Measurements from ENCODE around the gene THAP12.
"Not testable (repeated sequence)": the region's sequence is repeated elsewhere in the genome, so short reads cannot be mapped to it uniquely, and the experiment has no call there.

The THAP12 gene

GRCh38 chr11:76337469-76337868 lies 43.5 kb downstream of the THAP12 start:
- H3K9ac ChIP-seq (ENCODE audit: low read depth, low read length): no peak overlapping the region
- H3K27me3 ChIP-seq (ENCODE audit: control insufficient read depth, insufficient read depth, low read length): no peaks in the 10 kb centered on the region
- peaks cover 3% of the 10 kb centered on the region for H3K9me3 ChIP-seq (ENCODE audit: control insufficient read depth, insufficient read depth, low read length)
- peaks cover 2% of the 10 kb centered on the region for H3K36me3 ChIP-seq (ENCODE audit: control insufficient read depth, insufficient read depth, low read length)
- H3K4me3 ChIP-seq (ENCODE audit: low read depth, low read length): no peak overlapping the region
- no peaks in the 10 kb centered on the region for H3K4me1 ChIP-seq (ENCODE audit: control insufficient read depth, insufficient read depth, low read length)

GRCh38 chr11:76336597-76336996 lies 44.3 kb downstream of the THAP12 start:
- H3K4me1 ChIP-seq (ENCODE audit: control insufficient read depth, insufficient read depth, low read length): no peaks in the 10 kb centered on the region
- H3K27me3 ChIP-seq (ENCODE audit: control insufficient read depth, insufficient read depth, low read length): no peaks in the 10 kb centered on the region
- no peak overlapping the region for H3K4me3 ChIP-seq (ENCODE audit: low read depth, low read length)

GRCh38 chr11:76335842-76336241 lies 45.1 kb downstream of the THAP12 start:
- Histone ChIP-seq H3K4me1 (ENCODE audit: control insufficient read depth, insufficient read depth, low read length) (no peaks in the 10 kb centered on the region), H3K9me3 (ENCODE audit: control insufficient read depth, insufficient read depth, low read length) (peaks cover 3% of the 10 kb centered on the region)

More at GRCh38 chr11:76336597-76336996, 44.3 kb downstream of the THAP12 start:
- Histone ChIP-seq H3K9me3 (ENCODE audit: control insufficient read depth, insufficient read depth, low read length) (peaks cover 3% of the 10 kb centered on the region), H3K36me3 (ENCODE audit: control insufficient read depth, insufficient read depth, low read length) (peaks cover 2% of the 10 kb centered on the region), H3K9ac (ENCODE audit: low read depth, low read length) (no peak overlapping the region)

GRCh38 chr11:76334826-76335389 lies 46.0 kb downstream of the THAP12 start:
- Histone ChIP-seq H3K9me3 (ENCODE audit: control insufficient read depth, insufficient read depth, low read length) (peaks cover 3% of the 10 kb centered on the region), H3K4me3 (ENCODE audit: low read depth, low read length) (no peak overlapping the region), H3K36me3 (ENCODE audit: control insufficient read depth, insufficient read depth, low read length) (peaks cover 2% of the 10 kb centered on the region), H3K9ac (ENCODE audit: low read depth, low read length) (no peak overlapping the region), H3K27me3 (ENCODE audit: control insufficient read depth, insufficient read depth, low read length) (no peaks in the 10 kb centered on the region), H3K4me1 (ENCODE audit: control insufficient read depth, insufficient read depth, low read length) (no peaks in the 10 kb centered on the region)

More at GRCh38 chr11:76335842-76336241, 45.1 kb downstream of the THAP12 start:
- Histone ChIP-seq H3K36me3 (ENCODE audit: control insufficient read depth, insufficient read depth, low read length) (peaks cover 2% of the 10 kb centered on the region), H3K9ac (ENCODE audit: low read depth, low read length) (no peak overlapping the region), H3K27me3 (ENCODE audit: control insufficient read depth, insufficient read depth, low read length) (no peaks in the 10 kb centered on the region), H3K4me3 (ENCODE audit: low read depth, low read length) (no peak overlapping the region)

GRCh38 chr11:76330651-76331050 lies 50.3 kb downstream of the THAP12 start:
- Histone ChIP-seq H3K9me3 (ENCODE audit: control insufficient read depth, insufficient read depth, low read length) (peaks cover 3% of the 10 kb centered on the region), H3K9ac (ENCODE audit: low read depth, low read length) (no peak overlapping the region), H3K36me3 (ENCODE audit: control insufficient read depth, insufficient read depth, low read length) (peaks cover 2% of the 10 kb centered on the region), H3K4me1 (ENCODE audit: control insufficient read depth, insufficient read depth, low read length) (no peaks in the 10 kb centered on the region), H3K27me3 (ENCODE audit: control insufficient read depth, insufficient read depth, low read length) (no peaks in the 10 kb centered on the region), H3K4me3 (ENCODE audit: low read depth, low read length) (no peak overlapping the region)

- Histone ChIP-seq H3K4me3 (ENCODE audit: low read depth, low read length) (no peak overlapping the region), H3K9me3 (ENCODE audit: control insufficient read depth, insufficient read depth, low read length) (peaks cover 3% of the 10 kb centered on the region), H3K4me1 (ENCODE audit: control insufficient read depth, insufficient read depth, low read length) (no peaks in the 10 kb centered on the region), H3K9ac (ENCODE audit: low read depth, low read length) (no peak overlapping the region), H3K36me3 (ENCODE audit: control insufficient read depth, insufficient read depth, low read length) (peaks cover 2% of the 10 kb centered on the region), H3K27me3 (ENCODE audit: control insufficient read depth, insufficient read depth, low read length) (no peaks in the 10 kb centered on the region)
These were observed 50.9 kb downstream of the THAP12 start for GRCh38 chr11:76329983-76330382.

GRCh38 chr11:76329084-76329648 lies 51.8 kb downstream of the THAP12 start:
- H3K27me3 ChIP-seq (ENCODE audit: control insufficient read depth, insufficient read depth, low read length): no peaks in the 10 kb centered on the region
- peaks cover 3% of the 10 kb centered on the region for H3K9me3 ChIP-seq (ENCODE audit: control insufficient read depth, insufficient read depth, low read length)
- no peak overlapping the region for H3K4me3 ChIP-seq (ENCODE audit: low read depth, low read length)

GRCh38 chr11:76327756-76328388 lies 53.1 kb downstream of the THAP12 start:
- Histone ChIP-seq H3K27me3 (ENCODE audit: control insufficient read depth, insufficient read depth, low read length) (peaks cover 6% of the 10 kb centered on the region), H3K36me3 (ENCODE audit: control insufficient read depth, insufficient read depth, low read length) (no peaks in the 10 kb centered on the region), H3K4me1 (ENCODE audit: control insufficient read depth, insufficient read depth, low read length) (peaks cover under 1% of the 10 kb centered on the region), H3K9me3 (ENCODE audit: control insufficient read depth, insufficient read depth, low read length) (no peaks in the 10 kb centered on the region), H3K9ac (ENCODE audit: low read depth, low read length) (no peak overlapping the region), H3K4me3 (ENCODE audit: low read depth, low read length) (no peak overlapping the region)

More at GRCh38 chr11:76329084-76329648, 51.8 kb downstream of the THAP12 start:
- H3K36me3 ChIP-seq (ENCODE audit: control insufficient read depth, insufficient read depth, low read length): no peaks in the 10 kb centered on the region
- no peaks in the 10 kb centered on the region for H3K4me1 ChIP-seq (ENCODE audit: control insufficient read depth, insufficient read depth, low read length)
- H3K9ac ChIP-seq (ENCODE audit: low read depth, low read length): no peak overlapping the region

GRCh38 chr11:76327202-76327601 lies 53.7 kb downstream of the THAP12 start:
- H3K4me3 ChIP-seq (ENCODE audit: low read depth, low read length): no peak overlapping the region
- no peak overlapping the region for H3K9ac ChIP-seq (ENCODE audit: low read depth, low read length)
- peaks cover 2% of the 10 kb centered on the region for H3K4me1 ChIP-seq (ENCODE audit: control insufficient read depth, insufficient read depth, low read length)
- H3K36me3 ChIP-seq (ENCODE audit: control insufficient read depth, insufficient read depth, low read length): no peaks in the 10 kb centered on the region
- H3K27me3 ChIP-seq (ENCODE audit: control insufficient read depth, insufficient read depth, low read length): peaks cover 12% of the 10 kb centered on the region
- H3K9me3 ChIP-seq (ENCODE audit: control insufficient read depth, insufficient read depth, low read length): no peaks in the 10 kb centered on the region

GRCh38 chr11:76325185-76325584 lies 55.7 kb downstream of the THAP12 start:
- H3K4me1 ChIP-seq (ENCODE audit: control insufficient read depth, insufficient read depth, low read length): peaks cover 2% of the 10 kb centered on the region
- H3K36me3 ChIP-seq (ENCODE audit: control insufficient read depth, insufficient read depth, low read length): no peaks in the 10 kb centered on the region
- no peak overlapping the region for H3K9ac ChIP-seq (ENCODE audit: low read depth, low read length)
- peaks cover 29% of the 10 kb centered on the region for H3K27me3 ChIP-seq (ENCODE audit: control insufficient read depth, insufficient read depth, low read length)
- no peak overlapping the region for H3K4me3 ChIP-seq (ENCODE audit: low read depth, low read length)
- H3K9me3 ChIP-seq (ENCODE audit: control insufficient read depth, insufficient read depth, low read length): no peaks in the 10 kb centered on the region

GRCh38 chr11:76323804-76324203 lies 57.1 kb downstream of the THAP12 start:
- peaks cover 33% of the 10 kb centered on the region for H3K27me3 ChIP-seq (ENCODE audit: control insufficient read depth, insufficient read depth, low read length)
- no peak overlapping the region for H3K9ac ChIP-seq (ENCODE audit: low read depth, low read length)
- peaks cover 2% of the 10 kb centered on the region for H3K4me1 ChIP-seq (ENCODE audit: control insufficient read depth, insufficient read depth, low read length)
- no peaks in the 10 kb centered on the region for H3K36me3 ChIP-seq (ENCODE audit: control insufficient read depth, insufficient read depth, low read length)
- no peaks in the 10 kb centered on the region for H3K9me3 ChIP-seq (ENCODE audit: control insufficient read depth, insufficient read depth, low read length)
- no peak overlapping the region for H3K4me3 ChIP-seq (ENCODE audit: low read depth, low read length)

- not testable (repeated sequence) for H3K36me3 ChIP-seq (ENCODE audit: control insufficient read depth, insufficient read depth, low read length); H3K4me1 ChIP-seq (ENCODE audit: control insufficient read depth, insufficient read depth, low read length); H3K9ac ChIP-seq (ENCODE audit: low read depth, low read length); H3K4me3 ChIP-seq (ENCODE audit: low read depth, low read length); H3K9me3 ChIP-seq (ENCODE audit: control insufficient read depth, insufficient read depth, low read length)
- peaks cover 33% of the 10 kb centered on the region for H3K27me3 ChIP-seq (ENCODE audit: control insufficient read depth, insufficient read depth, low read length)
These were observed 57.6 kb downstream of the THAP12 start for GRCh38 chr11:76323375-76323774.

Measured in iPS-15b (cell line).